GM19240 (cell line): ENCODE measurements around the gene NOL4L.
"Not testable (repeated sequence)": the region's sequence is repeated elsewhere in the genome, so short reads cannot be mapped to it uniquely, and the experiment has no call there.

ENCODE experiments used
- DNase-seq: peaks from one replicate; pipeline ENCODE4 v3.0.0; 2011; ENCODE audit warnings: low spot score; ENCODE audit not compliant: insufficient read length

Gene NOL4L

GRCh38 chr20:32434434-32434833 lies 150.7 kb downstream of the NOL4L start:
- no peak for DNase-seq

DNA sequence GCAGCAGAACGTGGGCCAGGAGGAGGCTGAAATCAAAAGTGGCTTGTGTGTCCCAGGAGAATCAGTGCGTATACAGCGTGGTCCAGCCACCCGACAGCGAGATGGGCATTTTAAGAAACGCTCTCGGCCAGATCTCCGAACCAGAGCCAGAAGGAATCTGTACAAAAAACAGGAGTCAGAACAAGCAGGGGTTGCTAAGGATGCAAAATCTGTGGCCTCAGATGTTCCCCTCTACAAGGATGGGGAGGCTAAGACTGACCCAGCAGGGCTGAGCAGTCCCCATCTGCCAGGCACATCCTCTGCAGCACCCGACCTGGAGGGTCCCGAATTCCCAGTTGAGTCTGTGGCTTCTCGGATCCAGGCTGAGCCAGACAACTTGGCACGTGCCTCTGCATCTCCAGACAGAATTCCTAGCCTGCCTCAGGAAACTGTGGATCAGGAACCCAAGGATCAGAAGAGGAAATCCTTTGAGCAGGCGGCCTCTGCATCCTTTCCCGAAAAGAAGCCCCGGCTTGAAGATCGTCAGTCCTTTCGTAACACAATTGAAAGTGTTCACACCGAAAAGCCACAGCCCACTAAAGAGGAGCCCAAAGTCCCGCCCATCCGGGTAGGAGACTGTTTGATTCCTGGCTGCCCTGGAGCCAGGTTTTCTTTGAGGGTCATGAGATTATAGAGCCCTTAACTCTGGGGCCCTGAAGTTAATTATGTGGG lies 151.7 kb downstream of the NOL4L start:
- no peak for DNase-seq

- DNase-seq: no peak
Measured at GRCh38 chr20:32432277-32432676, 152.9 kb downstream of the NOL4L start.

- no peak for DNase-seq
Measured at GRCh38 chr20:32431457-32431856, 153.7 kb downstream of the NOL4L start.

- DNase-seq: no peak
Measured at GRCh38 chr20:32429745-32430360, 155.3 kb downstream of the NOL4L start.

GRCh38 chr20:32429343-32429742 lies 155.8 kb downstream of the NOL4L start:
- DNase-seq: no peak

GRCh38 chr20:32427996-32428395 lies 157.1 kb downstream of the NOL4L start:
- DNase-seq: no peak

DNA sequence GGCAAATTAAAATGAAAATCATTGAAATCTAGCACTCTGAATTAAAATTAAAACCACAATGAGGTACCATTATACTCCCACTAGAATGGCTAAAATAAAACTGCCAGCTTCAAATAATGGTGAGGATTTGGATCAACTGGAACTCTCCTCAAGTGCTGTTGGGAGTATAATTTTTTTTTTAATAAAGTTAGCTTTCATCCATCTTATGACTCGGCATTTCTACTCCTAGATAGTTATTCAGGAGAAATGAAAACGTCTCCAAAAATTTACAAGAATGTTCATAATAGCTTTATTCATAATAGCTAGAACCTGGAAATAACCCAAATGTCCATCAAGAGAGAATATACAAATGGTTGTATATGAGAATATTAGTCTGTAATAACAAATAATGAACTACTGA lies 163.8 kb downstream of the NOL4L start:
- no peak for DNase-seq

DNA sequence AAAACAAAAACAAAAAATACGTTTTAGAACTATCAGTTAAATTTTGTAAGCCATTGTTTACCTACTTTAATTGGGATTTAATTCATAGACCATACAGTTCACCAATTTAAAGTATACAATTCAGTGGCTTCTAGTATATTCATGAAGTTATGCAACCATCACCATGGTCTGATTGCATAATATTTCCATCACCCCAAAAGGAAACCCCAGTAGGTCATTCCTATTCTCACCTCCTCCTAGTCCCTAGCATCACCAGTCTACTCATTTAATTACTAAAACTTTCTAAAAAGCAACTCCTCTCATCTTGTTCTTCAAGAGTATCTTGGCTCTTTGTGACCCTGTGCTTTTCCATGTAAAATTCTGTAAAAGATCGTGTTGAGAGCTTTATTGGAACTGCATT lies 166.8 kb downstream of the NOL4L start:
- no peak for DNase-seq

- DNase-seq: no peak
Measured at GRCh38 chr20:32416206-32416605, 168.9 kb downstream of the NOL4L start.

- DNase-seq: no peak
Measured at GRCh38 chr20:32415494-32415893, 169.6 kb downstream of the NOL4L start.

- no peak for DNase-seq
Measured at GRCh38 chr20:32411955-32412706, 173.0 kb downstream of the NOL4L start.

DNA sequence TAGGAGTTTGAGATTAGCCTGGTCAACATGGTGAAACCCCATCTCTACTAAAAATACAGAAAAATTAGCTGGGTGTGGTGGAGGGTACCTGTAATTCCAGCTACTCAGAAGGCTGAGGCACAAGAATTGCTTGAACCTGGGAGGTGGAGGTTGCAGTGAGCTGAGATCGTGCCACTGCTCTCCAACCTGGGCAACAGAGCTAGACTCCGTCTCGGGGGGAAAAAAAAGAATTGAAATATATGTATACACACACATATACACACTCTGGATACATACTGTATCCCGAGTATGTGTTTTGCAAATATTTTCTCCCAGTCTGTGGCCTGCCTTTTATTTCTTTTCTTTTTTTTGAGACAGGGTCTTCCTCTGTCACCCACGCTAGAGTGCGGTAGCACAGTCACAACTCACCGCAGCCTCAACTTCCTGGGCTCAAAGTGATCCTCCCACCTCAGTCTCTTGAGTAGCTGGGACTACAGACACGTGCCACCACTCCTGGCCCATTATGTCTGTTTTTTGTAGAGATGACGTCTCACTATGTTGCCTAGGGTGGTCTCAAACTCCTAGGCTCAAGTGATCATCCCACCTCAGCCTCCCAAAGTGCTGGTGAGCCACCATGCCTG lies 177.9 kb downstream of the NOL4L start:
- DNase-seq: not testable (repeated sequence)

DNA sequence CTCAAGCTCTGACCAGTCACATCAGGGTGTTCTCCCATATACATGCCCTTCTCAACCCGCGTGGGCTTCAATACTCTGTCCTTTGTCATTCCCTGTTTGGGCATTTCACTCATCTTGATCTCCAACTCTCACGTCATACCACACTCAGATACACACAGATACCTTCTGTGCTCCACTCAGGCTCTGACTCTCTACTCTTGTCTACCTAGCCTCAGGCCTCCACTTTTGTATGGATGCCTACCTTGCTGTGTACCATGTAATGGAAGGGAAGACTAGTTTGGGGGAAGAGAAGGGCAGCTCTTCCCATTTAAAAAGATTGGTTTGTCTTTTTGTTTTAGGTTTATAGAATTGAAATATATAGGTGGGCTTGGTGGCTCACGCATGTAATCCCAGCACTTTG lies 178.4 kb downstream of the NOL4L start:
- no peak for DNase-seq

DNA sequence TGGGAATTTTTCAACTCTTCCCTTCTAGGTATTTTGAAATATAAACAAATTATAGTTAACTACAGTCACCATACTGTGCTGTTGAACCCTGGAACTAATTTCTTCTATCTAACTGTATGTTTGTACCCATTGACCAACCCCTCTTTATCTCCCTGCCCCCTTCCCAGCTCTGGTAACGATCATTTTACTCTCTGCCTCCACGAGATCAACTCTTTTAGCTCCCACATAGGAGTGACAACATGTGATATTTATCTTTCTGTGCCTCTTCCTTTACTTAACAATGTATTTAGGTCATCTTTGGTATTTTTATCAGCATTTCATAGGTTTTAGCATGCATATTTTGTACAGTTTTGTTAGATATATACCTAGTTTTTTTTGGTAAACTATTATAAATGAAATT lies 181.1 kb downstream of the NOL4L start:
- DNase-seq: no peak

- DNase-seq: no peak
Measured at GRCh38 chr20:32400476-32400875, 184.7 kb downstream of the NOL4L start.

- no peak for DNase-seq
Measured at GRCh38 chr20:32397567-32398084, 187.5 kb downstream of the NOL4L start.

- no peak for DNase-seq
Measured at GRCh38 chr20:32396646-32397160, 188.4 kb downstream of the NOL4L start.

- no peak for DNase-seq
Measured at GRCh38 chr20:32395066-32395465, 190.1 kb downstream of the NOL4L start.
